GM21717 (cell line): ENCODE measurements around the gene FANCM.

Experiments
- ATAC-seq: cut with Tn5 transposase; IDR thresholded peaks from one replicate; pipeline ENCODE4 v1.9.1; 2021; ENCODE audit warnings: mild to moderate bottlenecking, moderate library complexity; ENCODE audit not compliant: unreplicated experiment

The FANCM gene

GRCh38 chr14:45222485-45223262 is 86.9 kb downstream of the FANCM start:
- ATAC-seq = no peak

DNA sequence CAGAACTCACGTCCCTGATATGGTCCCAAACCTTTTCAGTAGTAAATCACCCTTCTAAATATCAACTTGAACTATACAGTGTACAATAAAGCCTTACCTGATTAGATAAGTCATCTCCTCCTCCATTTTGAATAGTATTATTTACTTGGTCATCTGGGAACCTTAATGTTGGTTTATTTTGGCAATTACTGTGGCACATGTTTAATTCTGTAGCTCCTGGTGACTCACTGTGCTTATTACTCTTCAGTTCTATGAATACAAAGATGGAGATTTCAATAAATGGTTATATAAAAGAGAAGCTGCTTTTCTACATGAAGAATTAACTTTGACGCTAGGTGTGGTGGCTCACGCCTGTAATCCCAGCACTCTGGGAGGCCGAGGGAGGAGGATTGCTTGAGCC is 91.8 kb downstream of the FANCM start:
- no peak for ATAC-seq

- ATAC-seq = no peak
These were observed 103.3 kb downstream of the FANCM start for GRCh38 chr14:45238988-45239387.

GRCh38 chr14:45242706-45243105 is 107.0 kb downstream of the FANCM start:
- ATAC-seq = no peak

DNA sequence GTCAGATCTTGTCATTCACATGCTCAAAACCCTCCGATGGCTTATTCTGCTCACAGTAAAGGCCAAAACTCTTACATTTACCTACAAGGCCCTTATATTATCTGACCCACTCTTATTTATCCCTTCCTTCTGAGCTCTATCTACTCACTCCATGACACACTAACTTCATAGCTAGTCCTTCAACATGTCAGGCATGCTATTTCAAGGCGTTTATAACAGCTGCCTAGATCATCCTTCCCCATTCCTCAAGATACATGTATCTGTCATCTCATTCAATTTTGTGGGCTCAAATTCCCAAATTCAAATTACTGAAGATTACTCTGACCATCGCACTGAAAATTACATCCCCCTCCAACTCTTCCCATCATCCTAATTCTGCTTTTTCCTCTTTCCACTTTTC is 110.4 kb downstream of the FANCM start:
- no peak for ATAC-seq

DNA sequence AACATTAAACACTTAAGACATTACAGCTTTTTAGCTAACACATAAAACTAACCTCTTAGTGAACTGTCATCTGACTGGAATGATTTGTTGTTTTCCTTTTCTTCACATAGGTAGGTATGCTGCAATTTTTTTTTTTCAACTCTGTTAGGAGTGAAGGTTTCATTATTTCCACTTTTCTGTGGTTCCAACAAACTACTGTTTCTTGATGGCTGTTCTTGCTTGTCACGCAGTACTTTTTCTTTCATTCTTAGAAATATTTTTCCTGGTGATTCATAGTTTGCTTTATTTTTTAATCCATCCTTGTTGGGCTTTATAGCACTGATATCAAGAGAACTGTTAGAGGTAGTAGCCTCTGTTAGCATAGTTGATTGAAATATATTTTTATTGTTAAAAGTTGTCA is 111.0 kb downstream of the FANCM start:
- ATAC-seq = peak; percentile 39

GRCh38 chr14:45247427-45247826 is 111.7 kb downstream of the FANCM start:
- no peak for ATAC-seq

- peak; percentile 33 for ATAC-seq
These were observed 114.3 kb downstream of the FANCM start for GRCh38 chr14:45249856-45250575.
